ENCODE measurements around the gene RALGAPA2.

Gene RALGAPA2

DNA sequence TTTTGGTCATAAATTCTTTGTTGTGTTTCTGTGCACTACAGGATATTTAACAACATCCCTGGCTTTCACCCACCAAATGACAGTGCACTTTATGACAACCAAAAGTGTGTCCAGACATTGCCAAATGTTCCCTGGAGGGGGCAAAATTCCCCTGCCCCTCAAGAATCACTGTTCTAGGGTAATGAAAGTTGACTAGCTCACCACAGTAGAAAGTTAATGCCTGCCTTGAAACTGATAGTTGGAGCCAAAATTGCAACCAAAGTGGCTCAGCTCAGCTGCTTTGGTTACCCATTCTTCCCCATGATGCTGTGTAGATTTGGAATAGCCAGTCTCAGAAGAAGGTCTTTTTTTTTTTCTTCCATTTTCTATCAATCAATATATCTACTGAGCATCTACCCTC lies 150.6 kb downstream of the RALGAPA2 start:
- H3K9me3 ChIP-seq (ENCODE audit: insufficient read depth, low read length): no peaks in the 10 kb centered on the region
- H3K27me3 ChIP-seq (ENCODE audit: low read length): no peaks in the 10 kb centered on the region
- no peak overlapping the region for H3K9ac ChIP-seq (ENCODE audit: low read length)
- no peaks in the 10 kb centered on the region for H3K9me2 ChIP-seq (replicated peaks; ENCODE audit: insufficient read depth, low read length)
- no peak overlapping the region for H2AFZ ChIP-seq (ENCODE audit: low read depth, low read length, severe bottlenecking)
- TF ChIP-seq, protein P1, sequence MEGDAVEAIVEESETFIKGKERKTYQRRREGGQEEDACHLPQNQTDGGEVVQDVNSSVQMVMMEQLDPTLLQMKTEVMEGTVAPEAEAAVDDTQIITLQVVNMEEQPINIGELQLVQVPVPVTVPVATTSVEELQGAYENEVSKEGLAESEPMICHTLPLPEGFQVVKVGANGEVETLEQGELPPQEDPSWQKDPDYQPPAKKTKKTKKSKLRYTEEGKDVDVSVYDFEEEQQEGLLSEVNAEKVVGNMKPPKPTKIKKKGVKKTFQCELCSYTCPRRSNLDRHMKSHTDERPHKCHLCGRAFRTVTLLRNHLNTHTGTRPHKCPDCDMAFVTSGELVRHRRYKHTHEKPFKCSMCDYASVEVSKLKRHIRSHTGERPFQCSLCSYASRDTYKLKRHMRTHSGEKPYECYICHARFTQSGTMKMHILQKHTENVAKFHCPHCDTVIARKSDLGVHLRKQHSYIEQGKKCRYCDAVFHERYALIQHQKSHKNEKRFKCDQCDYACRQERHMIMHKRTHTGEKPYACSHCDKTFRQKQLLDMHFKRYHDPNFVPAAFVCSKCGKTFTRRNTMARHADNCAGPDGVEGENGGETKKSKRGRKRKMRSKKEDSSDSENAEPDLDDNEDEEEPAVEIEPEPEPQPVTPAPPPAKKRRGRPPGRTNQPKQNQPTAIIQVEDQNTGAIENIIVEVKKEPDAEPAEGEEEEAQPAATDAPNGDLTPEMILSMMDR (IDR thresholded peaks at IDR 0.05; ENCODE audit: insufficient read depth, low read length, poor library complexity, severe bottlenecking): no peak
- no peak for TF ChIP-seq EZH2phosphoT487 (conservative IDR thresholded peaks at IDR 0.05; ENCODE audit: low read length)
- H4K20me1 ChIP-seq (ENCODE audit: low read depth, low read length): no peaks in the 10 kb centered on the region
- H3K4me2 ChIP-seq (ENCODE audit: low read depth, low read length, poor library complexity, severe bottlenecking): no peak overlapping the region
- H3F3A ChIP-seq (ENCODE audit: insufficient read depth): no peaks in the 10 kb centered on the region
- no peaks in the 10 kb centered on the region for H3K36me3 ChIP-seq (ENCODE audit: low read length)
- H3K4me3 ChIP-seq (ENCODE audit: insufficient read depth, low read length, poor library complexity, severe bottlenecking): no peak overlapping the region
- H3K79me2 ChIP-seq (ENCODE audit: insufficient read depth, low read length): no peaks in the 10 kb centered on the region
- H3K27ac ChIP-seq (ENCODE audit: low read depth, low read length): no peak overlapping the region

DNA sequence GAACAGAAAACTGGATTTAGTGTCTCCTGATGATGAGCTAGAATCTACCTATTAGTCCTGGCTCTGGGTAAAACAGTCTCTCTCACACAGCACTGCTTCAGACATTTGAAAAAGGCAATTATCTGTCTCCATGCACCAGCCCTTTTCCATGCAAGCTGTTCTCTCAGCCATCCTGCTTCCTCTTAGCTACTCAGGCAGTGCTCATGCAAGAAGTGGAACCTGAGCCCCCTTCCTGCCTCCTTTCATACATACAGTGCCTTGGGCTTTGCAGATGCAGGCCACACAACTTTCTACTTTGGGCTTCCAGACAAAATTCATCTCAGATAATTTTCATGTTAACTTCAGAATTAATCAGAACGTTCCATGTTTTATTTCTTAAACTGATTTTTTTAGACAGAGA lies 151.3 kb downstream of the RALGAPA2 start:
- Histone ChIP-seq H2AFZ (ENCODE audit: low read depth, low read length, severe bottlenecking) (no peak overlapping the region), H3K9me3 (ENCODE audit: insufficient read depth, low read length) (no peaks in the 10 kb centered on the region), H3K9me2 (replicated peaks; ENCODE audit: insufficient read depth, low read length) (no peaks in the 10 kb centered on the region), H3K36me3 (ENCODE audit: low read length) (no peaks in the 10 kb centered on the region), H4K20me1 (ENCODE audit: low read depth, low read length) (no peaks in the 10 kb centered on the region), H3K4me3 (ENCODE audit: insufficient read depth, low read length, poor library complexity, severe bottlenecking) (no peak overlapping the region), H3K9ac (ENCODE audit: low read length) (no peak overlapping the region), H3K27ac (ENCODE audit: low read depth, low read length) (no peak overlapping the region), H3F3A (ENCODE audit: insufficient read depth) (no peaks in the 10 kb centered on the region), H3K79me2 (ENCODE audit: insufficient read depth, low read length) (no peaks in the 10 kb centered on the region), H3K4me2 (ENCODE audit: low read depth, low read length, poor library complexity, severe bottlenecking) (no peak overlapping the region), H3K27me3 (ENCODE audit: low read length) (no peaks in the 10 kb centered on the region)
- no peak for TF ChIP-seq EZH2phosphoT487 (conservative IDR thresholded peaks at IDR 0.05; ENCODE audit: low read length)
- TF ChIP-seq, protein P1 (IDR thresholded peaks at IDR 0.05; ENCODE audit: insufficient read depth, low read length, poor library complexity, severe bottlenecking): no peak

DNA sequence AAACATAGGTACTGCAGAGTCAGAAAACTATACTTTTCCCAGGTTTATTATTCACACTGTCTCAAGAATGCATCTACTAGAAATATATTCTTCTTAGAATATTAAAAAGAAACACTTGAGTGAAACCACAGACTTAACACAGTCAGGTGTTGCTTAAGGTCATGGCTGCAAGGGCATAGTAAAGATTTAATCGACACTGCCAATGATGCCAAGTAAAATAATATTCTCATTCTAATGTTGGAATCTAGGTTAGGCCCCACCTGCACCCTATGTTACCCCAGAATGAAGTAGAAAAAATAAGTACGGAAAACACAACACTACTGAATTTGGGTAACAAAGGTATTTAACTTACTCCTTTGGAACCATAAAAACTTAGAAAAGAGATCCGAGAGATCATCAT lies 155.0 kb downstream of the RALGAPA2 start:
- Histone ChIP-seq H3K79me2 (ENCODE audit: insufficient read depth, low read length) (no peaks in the 10 kb centered on the region), H3K9me2 (replicated peaks; ENCODE audit: insufficient read depth, low read length) (no peaks in the 10 kb centered on the region), H3K9me3 (ENCODE audit: insufficient read depth, low read length) (no peaks in the 10 kb centered on the region), H3K27me3 (ENCODE audit: low read length) (no peaks in the 10 kb centered on the region), H3K36me3 (ENCODE audit: low read length) (no peaks in the 10 kb centered on the region), H3K4me3 (ENCODE audit: insufficient read depth, low read length, poor library complexity, severe bottlenecking) (no peak overlapping the region), H3F3A (ENCODE audit: insufficient read depth) (no peaks in the 10 kb centered on the region), H4K20me1 (ENCODE audit: low read depth, low read length) (no peaks in the 10 kb centered on the region), H2AFZ (ENCODE audit: low read depth, low read length, severe bottlenecking) (no peak overlapping the region), H3K27ac (ENCODE audit: low read depth, low read length) (no peak overlapping the region), H3K9ac (ENCODE audit: low read length) (no peak overlapping the region), H3K4me2 (ENCODE audit: low read depth, low read length, poor library complexity, severe bottlenecking) (no peak overlapping the region)
- TF ChIP-seq EZH2phosphoT487 (conservative IDR thresholded peaks at IDR 0.05; ENCODE audit: low read length): no peak
- TF ChIP-seq, protein P1 (IDR thresholded peaks at IDR 0.05; ENCODE audit: insufficient read depth, low read length, poor library complexity, severe bottlenecking): no peak
